Ammon's horn (tissue), 1 donor: ENCODE results near the gene LANCL2.
"Not testable (repeated sequence)": the region's sequence is repeated elsewhere in the genome, so short reads cannot be mapped to it uniquely, and the experiment has no call there.

ENCODE experiments used
- DNase-seq: peaks from one replicate; pipeline ENCODE4 v3.0.0-alpha.2; 2016; ENCODE audit warnings: low spot score

LANCL2 gene

DNA sequence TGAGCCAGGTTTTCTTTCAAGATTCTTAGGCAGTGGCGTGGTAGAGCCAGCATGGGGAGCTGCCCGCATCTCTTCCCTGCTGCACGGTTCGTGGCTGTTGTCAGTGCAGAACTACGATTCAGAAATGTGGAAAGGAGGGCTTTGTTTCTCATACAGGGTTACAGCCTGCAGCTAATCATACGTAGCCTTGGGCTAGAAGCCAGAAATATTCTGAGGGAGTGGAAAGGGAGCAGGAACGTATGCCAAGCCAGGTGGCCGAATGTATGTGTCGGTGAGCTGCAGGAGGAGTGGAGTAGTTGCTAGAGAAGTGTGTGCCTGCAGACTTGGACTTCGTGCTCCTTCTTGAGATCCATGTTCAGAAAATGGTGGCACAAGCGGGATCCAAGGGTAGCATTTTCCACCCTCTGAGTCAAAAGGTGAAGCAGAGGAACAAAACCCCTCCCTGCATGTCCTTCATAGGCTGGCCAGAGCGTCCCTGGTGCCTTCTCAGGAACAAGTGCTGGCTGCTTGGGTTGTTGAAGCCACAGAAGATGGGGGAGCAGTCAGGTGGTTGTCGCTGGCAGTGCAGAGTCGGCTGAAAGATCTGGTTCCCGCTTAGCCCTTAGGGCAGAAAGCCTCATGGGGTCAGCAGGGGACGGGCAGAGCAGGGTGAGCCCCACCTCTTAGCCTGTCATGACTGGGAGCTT, 40.9 kb downstream of the LANCL2 start:
- no peak for DNase-seq

GRCh38 chr7:55409482-55410225, 44.5 kb downstream of the LANCL2 start:
- DNase-seq: no peak

DNA sequence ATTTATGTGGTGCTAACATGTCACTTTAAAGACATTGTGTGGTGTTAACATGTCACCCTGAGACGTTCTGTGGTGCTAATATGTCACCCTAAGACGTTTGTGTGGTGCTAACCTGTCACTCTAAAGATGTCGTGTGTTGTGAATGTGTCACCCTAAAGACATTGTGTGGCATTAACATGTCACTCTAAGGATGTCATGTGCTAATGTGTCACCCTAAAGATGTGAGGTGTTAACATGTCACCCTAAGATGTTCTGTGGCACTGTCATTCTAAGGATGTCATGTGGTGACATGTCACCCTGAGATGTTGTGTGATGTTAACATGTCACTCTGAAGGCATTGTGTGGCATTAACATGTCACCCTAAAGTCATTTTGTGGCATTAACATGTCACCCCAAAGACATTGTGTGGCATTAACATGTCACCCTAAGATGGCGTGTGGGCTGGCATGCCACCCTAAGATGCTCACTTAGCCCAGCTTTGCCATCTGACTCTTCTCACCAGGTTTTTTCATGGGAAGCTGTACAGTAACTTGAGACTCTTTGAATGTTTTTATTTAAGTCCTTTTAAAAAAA, 45.6 kb downstream of the LANCL2 start:
- no peak for DNase-seq

GRCh38 chr7:55411844-55412243, 46.7 kb downstream of the LANCL2 start:
- no peak for DNase-seq

DNA sequence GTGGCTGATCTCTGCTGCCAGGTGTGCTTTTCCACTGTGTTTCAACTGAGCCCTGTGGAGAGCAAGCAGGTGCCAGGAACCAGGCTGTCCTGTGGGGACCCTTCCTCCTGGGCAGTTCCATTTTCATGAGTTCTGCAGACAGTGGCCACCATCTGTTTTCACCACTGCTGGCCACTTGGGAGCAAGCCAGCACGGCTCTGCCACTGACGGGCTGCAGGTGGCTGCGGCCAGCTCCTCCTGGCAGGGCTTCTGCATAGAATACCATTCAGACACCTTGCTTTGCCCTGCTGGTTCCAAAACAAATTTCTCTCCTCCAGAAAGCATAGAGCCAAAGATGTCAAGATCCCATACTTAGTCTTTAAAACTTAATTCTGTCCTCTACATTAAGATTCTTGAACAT, 48.3 kb downstream of the LANCL2 start:
- no peak for DNase-seq

- peak; percentile 89 for DNase-seq
Measured at GRCh38 chr7:55415173-55415778, 50.1 kb downstream of the LANCL2 start.

DNA sequence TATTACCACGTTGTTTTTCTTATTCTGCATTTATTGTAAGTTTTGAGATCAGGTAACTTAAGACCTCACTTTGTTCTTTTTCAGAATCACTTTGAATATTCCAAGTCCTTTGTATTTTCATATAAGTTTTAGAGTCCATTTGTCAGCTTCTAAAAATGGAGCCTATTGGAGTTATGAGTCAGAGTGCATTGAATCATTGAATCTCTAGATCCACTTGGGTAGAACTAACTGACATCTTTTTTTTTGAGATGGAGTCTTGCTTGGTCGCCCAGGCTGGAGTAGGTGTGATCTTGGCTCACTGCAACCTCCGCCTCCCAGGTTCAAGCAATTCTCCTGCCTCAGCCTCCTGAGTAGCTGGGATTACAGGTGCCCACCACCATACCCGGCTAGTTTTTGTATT, 52.3 kb downstream of the LANCL2 start:
- not testable (repeated sequence) for DNase-seq

DNA sequence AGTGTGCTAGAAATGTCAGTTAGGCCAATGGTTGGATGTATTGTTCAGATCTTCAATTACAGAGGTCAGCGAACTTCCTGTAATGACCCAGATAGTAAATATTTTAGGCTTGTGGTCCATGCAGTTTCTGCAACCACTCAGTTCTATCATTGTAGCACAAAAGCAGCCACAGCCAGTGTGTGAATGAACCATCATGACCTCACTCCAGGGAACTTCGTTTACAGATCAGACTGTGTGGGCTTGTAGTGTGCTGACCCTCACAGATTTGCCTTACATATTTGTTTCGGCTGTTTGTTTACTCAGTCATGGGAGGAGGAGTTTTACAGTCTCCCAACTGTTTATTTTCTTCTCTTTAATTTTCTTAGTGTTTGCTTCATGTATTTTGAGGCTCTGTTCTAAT, 55.4 kb downstream of the LANCL2 start:
- DNase-seq: no peak

DNA sequence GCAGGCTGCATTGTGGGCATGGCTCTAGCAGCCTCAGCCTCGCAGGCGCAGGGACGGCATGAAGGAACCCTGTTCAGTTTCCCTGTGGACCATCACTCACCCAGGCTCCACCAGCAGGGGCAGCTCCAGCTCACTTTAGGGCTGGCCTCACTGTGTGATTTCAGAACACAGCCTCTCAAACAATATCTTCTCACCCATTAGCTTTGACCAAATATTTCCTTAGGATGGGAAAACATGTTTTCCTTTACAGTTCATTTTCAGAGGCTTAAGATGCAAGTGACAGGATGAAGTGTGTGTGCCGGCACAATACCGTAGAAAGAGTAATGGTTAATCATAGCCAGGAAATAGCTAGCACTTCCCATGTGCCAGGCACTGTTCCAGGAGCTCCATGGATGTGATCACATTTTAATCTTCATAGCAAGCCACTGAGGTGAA, 58.2 kb downstream of the LANCL2 start:
- no peak for DNase-seq

GRCh38 chr7:55423891-55424290, 58.8 kb downstream of the LANCL2 start:
- DNase-seq: no peak

GRCh38 chr7:55425141-55425752, 60.1 kb downstream of the LANCL2 start:
- DNase-seq: no peak

DNA sequence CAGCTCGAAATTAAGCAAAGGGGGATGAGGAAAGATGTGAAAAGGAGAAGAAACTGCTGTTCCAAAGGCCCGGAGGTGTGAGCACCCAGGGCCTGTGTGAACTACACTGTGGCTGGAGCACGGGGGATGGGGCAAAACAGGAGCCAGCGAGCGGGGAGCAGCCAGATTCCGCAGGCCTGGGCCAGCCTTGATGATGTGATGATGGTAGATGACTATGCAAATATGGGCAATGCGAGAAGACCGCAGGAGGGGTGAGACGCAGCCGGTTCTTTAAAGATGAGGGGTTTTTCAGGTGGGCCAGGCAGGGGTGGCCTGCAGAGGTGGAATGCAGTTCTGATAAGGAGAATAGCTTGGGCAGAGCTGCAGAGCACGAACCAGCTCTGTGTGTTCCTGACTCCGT, 61.5 kb downstream of the LANCL2 start:
- no peak for DNase-seq

DNA sequence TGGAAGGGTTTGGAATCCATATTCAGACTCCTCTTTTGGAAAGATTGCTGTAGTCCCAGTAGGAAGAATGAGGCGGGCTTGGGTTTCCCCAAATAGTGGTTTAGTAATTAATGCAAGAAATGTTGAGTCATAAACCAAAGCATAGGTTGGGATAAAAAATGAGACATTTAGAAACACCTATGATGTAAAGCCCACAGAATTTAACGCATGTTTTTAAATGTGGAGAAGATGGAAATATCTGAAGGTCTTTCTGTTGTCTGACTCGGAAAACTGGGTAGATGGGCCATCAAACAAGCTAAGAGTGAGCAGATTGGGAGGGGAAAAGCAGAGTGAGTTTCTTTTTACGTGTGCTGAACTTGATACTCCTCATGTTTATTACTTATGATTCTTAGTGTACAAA, 62.2 kb downstream of the LANCL2 start:
- no peak for DNase-seq

DNA sequence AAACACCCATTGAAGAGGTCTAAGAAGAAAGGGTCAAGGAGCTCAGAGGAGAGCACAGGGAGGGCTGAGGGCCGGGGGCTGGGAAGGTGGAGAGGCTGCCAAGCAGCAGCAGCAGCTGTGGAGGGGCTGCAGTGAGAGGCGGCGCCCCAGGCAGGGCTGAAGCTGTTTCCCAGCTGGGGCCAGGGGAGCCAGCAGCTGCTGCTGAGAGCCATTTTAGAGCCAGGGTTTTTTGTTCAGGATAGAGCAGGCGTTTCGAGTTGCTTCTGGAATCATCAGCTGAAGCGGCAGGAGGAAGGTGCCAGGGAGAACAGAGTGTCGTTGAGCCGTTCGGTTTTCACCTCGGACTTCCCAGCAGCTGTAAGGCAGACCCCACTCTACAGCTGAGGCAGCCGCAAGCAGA, 62.7 kb downstream of the LANCL2 start:
- DNase-seq: no peak

DNA sequence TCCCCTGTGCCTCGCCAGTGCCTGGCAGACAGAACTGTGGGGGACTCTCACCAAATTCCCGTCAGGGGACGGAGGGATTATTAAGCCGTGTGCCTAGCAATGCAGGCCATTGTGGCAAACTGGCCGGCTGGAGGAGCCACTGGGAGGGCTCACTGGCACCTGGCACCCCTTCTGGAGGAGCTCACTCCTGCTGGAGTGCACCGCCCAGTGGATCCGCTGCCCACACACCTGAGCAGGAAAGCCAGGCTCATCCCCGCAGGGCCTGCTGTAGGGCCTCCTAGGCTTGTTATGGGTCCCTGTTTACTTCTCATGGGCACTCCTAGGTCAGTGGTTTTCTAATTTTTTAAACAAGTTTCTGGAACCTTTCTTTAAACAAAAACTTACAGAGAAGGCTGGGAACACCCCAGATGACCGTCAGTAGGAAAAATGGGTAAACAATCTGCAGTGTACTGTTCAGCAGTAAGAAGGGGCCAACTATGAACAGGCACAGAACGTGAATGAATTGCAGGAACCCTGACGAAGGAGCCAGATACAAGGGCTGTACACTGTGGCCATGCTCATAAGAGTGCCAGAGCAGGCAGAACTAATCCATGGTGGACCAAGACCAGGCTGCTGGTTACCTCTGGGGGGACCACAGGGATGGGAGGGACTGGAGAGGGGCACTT, 64.8 kb downstream of the LANCL2 start:
- DNase-seq: no peak

DNA sequence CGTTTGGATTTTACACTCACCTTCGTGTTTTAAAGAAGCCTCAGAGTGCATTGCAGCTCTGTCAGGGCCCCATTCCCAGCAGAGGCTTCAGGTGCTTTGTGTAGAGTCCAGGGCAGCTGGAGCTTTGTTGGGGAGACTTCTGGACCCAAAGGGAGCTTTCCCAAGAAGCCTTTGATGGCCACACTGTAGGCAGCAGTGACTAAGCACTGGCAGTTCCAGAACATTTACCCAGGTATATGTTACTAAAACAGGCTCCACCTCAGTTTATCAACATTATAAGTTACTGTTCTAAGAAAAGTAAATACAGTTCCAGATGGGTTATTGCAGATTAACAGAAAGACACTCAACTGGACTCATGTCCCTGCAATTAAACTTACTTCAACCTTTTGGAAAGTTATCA, 66.8 kb downstream of the LANCL2 start:
- DNase-seq: no peak

GRCh38 chr7:55432506-55432905, 67.4 kb downstream of the LANCL2 start:
- DNase-seq: no peak

GRCh38 chr7:55432939-55433784, 68.0 kb downstream of the LANCL2 start:
- peak; percentile 36 for DNase-seq

- DNase-seq: no peak
Measured at GRCh38 chr7:55435466-55435865, 70.3 kb downstream of the LANCL2 start.

DNA sequence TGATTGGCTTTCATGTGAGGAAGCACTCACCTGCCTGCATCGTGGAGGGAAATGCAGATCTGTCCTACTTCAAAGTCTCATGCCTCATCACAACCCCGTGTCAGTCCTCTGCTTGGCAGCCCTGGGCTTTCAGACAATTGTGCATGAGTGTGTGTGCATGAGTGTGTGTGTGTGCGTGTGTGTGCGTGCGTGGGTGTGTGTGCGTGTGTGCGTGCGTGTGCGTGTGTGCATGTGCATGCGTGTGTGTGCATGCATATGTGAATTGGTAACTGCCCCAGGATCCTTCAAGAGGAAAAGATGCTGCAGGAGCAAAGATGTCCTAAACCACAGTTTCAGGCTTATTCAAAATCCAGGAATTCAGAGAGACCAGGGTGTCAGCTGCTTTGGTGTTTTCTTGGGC, 71.3 kb downstream of the LANCL2 start:
- no peak for DNase-seq

- no peak for DNase-seq
Measured at GRCh38 chr7:55437375-55437774, 72.2 kb downstream of the LANCL2 start.
